HG03097 (cell line): Measurements from ENCODE around the gene SPOP.

Experiments
- ATAC-seq: cut with Tn5 transposase; IDR thresholded peaks from one replicate; pipeline ENCODE4 v1.9.1; 2021; ENCODE audit not compliant: unreplicated experiment, low FRiP score

SPOP gene

GRCh38 chr17:49618028-49618611 is 59.8 kb downstream of the SPOP start:
- ATAC-seq, result no peak

GRCh38 chr17:49616601-49617131 is 61.2 kb downstream of the SPOP start:
- ATAC-seq, result no peak

GRCh38 chr17:49616086-49616485 is 61.8 kb downstream of the SPOP start:
- ATAC-seq, result no peak

- ATAC-seq, result no peak
These were observed 64.6 kb downstream of the SPOP start for GRCh38 chr17:49613182-49613800.

- no peak for ATAC-seq
These were observed 65.2 kb downstream of the SPOP start for GRCh38 chr17:49612726-49613125.

- no peak for ATAC-seq
These were observed 66.9 kb downstream of the SPOP start for GRCh38 chr17:49610883-49611584.

- no peak for ATAC-seq
These were observed 73.5 kb downstream of the SPOP start for GRCh38 chr17:49604314-49604869.

GRCh38 chr17:49603720-49604119 is 74.2 kb downstream of the SPOP start:
- ATAC-seq, result no peak

- no peak for ATAC-seq
These were observed 74.7 kb downstream of the SPOP start for GRCh38 chr17:49603238-49603637.

- no peak for ATAC-seq
These were observed 75.1 kb downstream of the SPOP start for GRCh38 chr17:49602783-49603182.

- no peak for ATAC-seq
These were observed 76.9 kb downstream of the SPOP start for GRCh38 chr17:49600949-49601348.

GRCh38 chr17:49598918-49599317 is 79.0 kb downstream of the SPOP start:
- ATAC-seq, result no peak

GRCh38 chr17:49597928-49598655 is 79.8 kb downstream of the SPOP start:
- no peak for ATAC-seq

GRCh38 chr17:49597436-49597835 is 80.5 kb downstream of the SPOP start:
- no peak for ATAC-seq

GRCh38 chr17:49596613-49597244 is 81.2 kb downstream of the SPOP start:
- ATAC-seq, result no peak

- no peak for ATAC-seq
These were observed 81.9 kb downstream of the SPOP start for GRCh38 chr17:49595980-49596379.

- ATAC-seq, result no peak
These were observed 82.6 kb downstream of the SPOP start for GRCh38 chr17:49595328-49595727.

GRCh38 chr17:49592263-49592662 is 85.6 kb downstream of the SPOP start:
- no peak for ATAC-seq

- no peak for ATAC-seq
These were observed 87.0 kb downstream of the SPOP start for GRCh38 chr17:49590874-49591273.

- ATAC-seq, result no peak
These were observed 88.3 kb downstream of the SPOP start for GRCh38 chr17:49589577-49589927.
